ENCODE data around the gene SIM1.
A peak's percentile ranks its signal among the peaks of the same experiment; 100 is the strongest.

SIM1 gene

GRCh38 chr6:100447900-100448748 is 16.6 kb downstream of the SIM1 start:
- no peak overlapping the region for H3K14ac ChIP-seq (ENCODE audit: low read length)
- no peak overlapping the region for H3K18ac ChIP-seq (ENCODE audit: low read length)
- H2BK5ac ChIP-seq (ENCODE audit: low read depth, low read length, poor library complexity), result no peak overlapping the region
- H3K27ac ChIP-seq (ENCODE audit: low read depth, low read length), result no peak overlapping the region
- no peaks in the 10 kb centered on the region for H3K79me1 ChIP-seq (ENCODE audit: low read length)
- no peak overlapping the region for H3K4ac ChIP-seq (ENCODE audit: low read depth, low read length)
- no peak overlapping the region for H4K8ac ChIP-seq (ENCODE audit: low read depth, low read length)
- no peaks in the 10 kb centered on the region for H3K36me3 ChIP-seq (ENCODE audit: control insufficient read depth in 1 of 2, insufficient read depth in 2 of 2, low read length in 2 of 2)
- no CpG with 5 or more reads among the region's 47 CpGs for WGBS (ENCODE audit: extremely low coverage, insufficient coverage, insufficient read length)
- no peak overlapping the region for H2BK120ac ChIP-seq (ENCODE audit: insufficient read depth, low read length, poor library complexity)
- no peak overlapping the region for H3K9ac ChIP-seq (ENCODE audit: low read length)
- no peaks in the 10 kb centered on the region for H3K79me2 ChIP-seq (ENCODE audit: control insufficient read depth, insufficient read depth, low read length, poor library complexity)
- H4K91ac ChIP-seq (ENCODE audit: low read depth, low read length), result no peak overlapping the region
- no peak overlapping the region for H3K23ac ChIP-seq (ENCODE audit: low read length)
- H3K27me3 ChIP-seq (ENCODE audit: insufficient read depth, low read length), result peaks cover 56% of the 10 kb centered on the region
- no peak overlapping the region for H2AFZ ChIP-seq (ENCODE audit: insufficient read depth, low read length, poor library complexity)
- peaks cover 2 to 4% of the 10 kb centered on the region in 2 experiments for H3K4me1 ChIP-seq (ENCODE audit: control insufficient read depth in 1 of 2, insufficient read depth in 2 of 2, low read length in 2 of 2)
- no peak overlapping the region for H2AK5ac ChIP-seq (ENCODE audit: low read length)
- H3K4me2 ChIP-seq (ENCODE audit: low read length), result peak overlapping the region; percentile 18
- no peak overlapping the region for H2BK12ac ChIP-seq (ENCODE audit: low read length)
- DNase-seq, result no peak
- peak overlapping the region; percentile 23 for H3K4me3 ChIP-seq (ENCODE audit: low read depth, low read length)
- H4K12ac ChIP-seq (ENCODE audit: low read depth, low read length), result no peak overlapping the region
- H3K9me3 ChIP-seq (ENCODE audit: insufficient read depth, low read depth, low read length), result peaks cover 6% of the 10 kb centered on the region

DNA sequence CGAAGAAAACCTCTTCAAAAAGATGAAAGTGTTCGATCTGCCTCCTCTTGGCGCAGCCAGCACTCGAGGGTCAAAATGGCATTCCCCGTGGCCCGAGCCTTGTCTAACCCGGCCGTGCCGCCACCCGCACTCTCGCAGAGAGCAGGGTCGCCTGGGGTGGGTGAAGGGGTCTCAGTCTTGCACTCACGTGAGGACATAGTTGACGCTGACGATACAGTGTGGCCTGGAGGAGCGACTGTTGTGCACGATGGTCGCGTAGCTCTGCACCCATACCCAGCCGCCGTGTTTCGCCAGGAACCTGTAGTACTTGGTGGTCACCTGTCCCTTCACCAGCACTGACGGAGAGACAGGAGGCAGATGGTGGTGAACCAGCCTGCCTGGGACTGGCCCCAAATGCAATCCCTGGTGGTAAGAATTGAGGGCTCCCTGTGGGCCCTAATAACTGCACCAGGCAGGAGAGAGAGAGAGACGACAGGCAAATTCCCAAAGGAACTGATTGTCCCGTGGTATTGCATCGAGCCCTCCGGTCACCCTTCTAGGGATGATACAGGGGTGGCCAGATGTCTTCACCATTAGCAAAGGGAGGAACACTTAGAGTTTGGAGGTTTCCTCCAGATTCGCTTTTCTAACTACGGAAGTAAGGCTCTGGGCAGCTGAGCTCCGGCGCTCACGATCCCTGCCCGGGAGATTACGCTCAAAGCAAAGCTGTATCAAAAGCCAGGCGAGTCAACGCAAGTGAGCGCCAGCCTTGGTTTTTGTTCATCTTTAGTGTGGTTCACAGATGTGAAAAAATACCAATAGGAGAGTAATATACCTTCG is 17.4 kb downstream of the SIM1 start:
- Histone ChIP-seq H4K91ac (ENCODE audit: low read depth, low read length) (no peak overlapping the region), H3K36me3 (ENCODE audit: control insufficient read depth in 1 of 2, insufficient read depth in 2 of 2, low read length in 2 of 2) (no peaks in the 10 kb centered on the region), H3K23ac (ENCODE audit: low read length) (no peak overlapping the region), H3K27ac (ENCODE audit: low read depth, low read length) (no peak overlapping the region), H4K8ac (ENCODE audit: low read depth, low read length) (no peak overlapping the region), H3K27me3 (ENCODE audit: insufficient read depth, low read length) (peaks cover 50% of the 10 kb centered on the region), H2AK5ac (ENCODE audit: low read length) (no peak overlapping the region), H3K4ac (ENCODE audit: low read depth, low read length) (no peak overlapping the region), H3K4me3 (ENCODE audit: low read depth, low read length) (no peak overlapping the region), H3K4me1 (ENCODE audit: control insufficient read depth in 1 of 2, insufficient read depth in 2 of 2, low read length in 2 of 2) (peaks cover 2 to 4% of the 10 kb centered on the region in 2 experiments), H2BK5ac (ENCODE audit: low read depth, low read length, poor library complexity) (no peak overlapping the region), H2BK12ac (ENCODE audit: low read length) (no peak overlapping the region), H4K12ac (ENCODE audit: low read depth, low read length) (no peak overlapping the region), H2AFZ (ENCODE audit: insufficient read depth, low read length, poor library complexity) (no peak overlapping the region), H3K18ac (ENCODE audit: low read length) (no peak overlapping the region), H3K4me2 (ENCODE audit: low read length) (peak overlapping the region; percentile 13), H3K79me2 (ENCODE audit: control insufficient read depth, insufficient read depth, low read length, poor library complexity) (no peaks in the 10 kb centered on the region), H3K79me1 (ENCODE audit: low read length) (no peaks in the 10 kb centered on the region), H3K9me3 (ENCODE audit: insufficient read depth, low read depth, low read length) (peaks cover 6% of the 10 kb centered on the region), H3K9ac (ENCODE audit: low read length) (no peak overlapping the region), H2BK120ac (ENCODE audit: insufficient read depth, low read length, poor library complexity) (no peak overlapping the region), H3K14ac (ENCODE audit: low read length) (no peak overlapping the region)
- DNase-seq, result no peak
- no CpG with 5 or more reads among the region's 38 CpGs for WGBS (ENCODE audit: extremely low coverage, insufficient coverage, insufficient read length)

GRCh38 chr6:100446115-100447080 is 18.3 kb downstream of the SIM1 start:
- H4K12ac ChIP-seq (ENCODE audit: low read depth, low read length), result no peak overlapping the region
- H3K4me1 ChIP-seq (ENCODE audit: control insufficient read depth in 1 of 2, insufficient read depth in 2 of 2, low read length in 2 of 2), result peaks cover 2 to 4% of the 10 kb centered on the region in 2 experiments
- H3K9ac ChIP-seq (ENCODE audit: low read length), result no peak overlapping the region
- H3K4me3 ChIP-seq (ENCODE audit: low read depth, low read length), result no peak overlapping the region
- H2BK12ac ChIP-seq (ENCODE audit: low read length), result no peak overlapping the region
- no peaks in the 10 kb centered on the region for H3K36me3 ChIP-seq (ENCODE audit: control insufficient read depth in 1 of 2, insufficient read depth in 2 of 2, low read length in 2 of 2)
- H3K4ac ChIP-seq (ENCODE audit: low read depth, low read length), result no peak overlapping the region
- no peak overlapping the region for H3K23ac ChIP-seq (ENCODE audit: low read length)
- no peak overlapping the region for H3K4me2 ChIP-seq (ENCODE audit: low read length)
- H2AFZ ChIP-seq (ENCODE audit: insufficient read depth, low read length, poor library complexity), result no peak overlapping the region
- H2AK5ac ChIP-seq (ENCODE audit: low read length), result no peak overlapping the region
- DNase-seq, result no peak
- no peak overlapping the region for H4K8ac ChIP-seq (ENCODE audit: low read depth, low read length)
- H3K79me2 ChIP-seq (ENCODE audit: control insufficient read depth, insufficient read depth, low read length, poor library complexity), result no peaks in the 10 kb centered on the region
- peaks cover 6% of the 10 kb centered on the region for H3K9me3 ChIP-seq (ENCODE audit: insufficient read depth, low read depth, low read length)
- H3K79me1 ChIP-seq (ENCODE audit: low read length), result no peaks in the 10 kb centered on the region
- no CpG with 5 or more reads among the region's 23 CpGs for WGBS (ENCODE audit: extremely low coverage, insufficient coverage, insufficient read length)
- H3K18ac ChIP-seq (ENCODE audit: low read length), result no peak overlapping the region
- H2BK120ac ChIP-seq (ENCODE audit: insufficient read depth, low read length, poor library complexity), result no peak overlapping the region
- H3K27ac ChIP-seq (ENCODE audit: low read depth, low read length), result no peak overlapping the region
- H3K27me3 ChIP-seq (ENCODE audit: insufficient read depth, low read length), result peaks cover 47% of the 10 kb centered on the region
- no peak overlapping the region for H2BK5ac ChIP-seq (ENCODE audit: low read depth, low read length, poor library complexity)
- no peak overlapping the region for H3K14ac ChIP-seq (ENCODE audit: low read length)
- no peak overlapping the region for H4K91ac ChIP-seq (ENCODE audit: low read depth, low read length)

DNA sequence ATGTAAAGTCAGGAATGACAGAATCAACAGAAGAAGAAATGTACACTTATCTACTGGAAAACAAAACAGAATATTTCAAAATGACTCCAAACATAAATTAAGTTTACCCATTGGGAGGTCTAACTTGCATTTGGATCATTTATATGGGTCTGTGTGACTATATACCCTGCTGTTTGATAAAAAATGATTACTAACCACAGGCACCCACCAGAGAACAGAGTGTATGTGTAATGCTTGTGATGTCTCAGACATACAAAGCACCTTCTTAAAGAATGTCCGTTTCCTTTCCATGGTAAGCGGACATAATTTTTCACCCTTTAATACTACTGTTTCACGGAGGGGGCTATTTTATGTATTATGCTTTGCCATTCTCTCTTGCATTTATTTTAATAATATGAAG is 19.2 kb downstream of the SIM1 start:
- Histone ChIP-seq H3K36me3 (ENCODE audit: control insufficient read depth in 1 of 2, insufficient read depth in 2 of 2, low read length in 2 of 2) (no peaks in the 10 kb centered on the region), H2AFZ (ENCODE audit: insufficient read depth, low read length, poor library complexity) (no peak overlapping the region), H3K4ac (ENCODE audit: low read depth, low read length) (no peak overlapping the region), H3K18ac (ENCODE audit: low read length) (no peak overlapping the region), H2BK12ac (ENCODE audit: low read length) (no peak overlapping the region), H3K4me1 (ENCODE audit: control insufficient read depth in 1 of 2, insufficient read depth in 2 of 2, low read length in 2 of 2) (peaks cover 2 to 4% of the 10 kb centered on the region in 2 experiments), H3K27ac (ENCODE audit: low read depth, low read length) (no peak overlapping the region), H3K23ac (ENCODE audit: low read length) (no peak overlapping the region), H3K27me3 (ENCODE audit: insufficient read depth, low read length) (peaks cover 41% of the 10 kb centered on the region), H4K12ac (ENCODE audit: low read depth, low read length) (no peak overlapping the region), H3K79me1 (ENCODE audit: low read length) (no peaks in the 10 kb centered on the region), H4K8ac (ENCODE audit: low read depth, low read length) (no peak overlapping the region), H3K4me2 (ENCODE audit: low read length) (no peak overlapping the region), H3K79me2 (ENCODE audit: control insufficient read depth, insufficient read depth, low read length, poor library complexity) (no peaks in the 10 kb centered on the region), H2AK5ac (ENCODE audit: low read length) (no peak overlapping the region), H2BK5ac (ENCODE audit: low read depth, low read length, poor library complexity) (no peak overlapping the region), H4K91ac (ENCODE audit: low read depth, low read length) (no peak overlapping the region), H2BK120ac (ENCODE audit: insufficient read depth, low read length, poor library complexity) (no peak overlapping the region), H3K14ac (ENCODE audit: low read length) (no peak overlapping the region), H3K4me3 (ENCODE audit: low read depth, low read length) (no peak overlapping the region), H3K9me3 (ENCODE audit: insufficient read depth, low read depth, low read length) (peaks cover 6% of the 10 kb centered on the region), H3K9ac (ENCODE audit: low read length) (no peak overlapping the region)
- no peak for DNase-seq
- no CpG with 5 or more reads among the region's 3 CpGs for WGBS (ENCODE audit: extremely low coverage, insufficient coverage, insufficient read length)
